GM12878 (cell line): ENCODE data around the gene SYT12. TPM values are rescaled to one million over a fixed set of nuclear protein-coding genes. Genes with fewer than 3 reads are reported as not detected.

Experiments used
- ATAC-seq: fragments of 200-7000 bp; cut with Tn5 transposase; 3 replicates; pipeline ENCODE4 v1.9.1; 2020; ENCODE audit warnings: mild to moderate bottlenecking, moderate library complexity
- BruUV-seq: library from RNA; stranded (reverse); fragments of 400-500 nt; replicated peaks from 2 replicates; lab custom pipeline; 2021; lab: Mats Ljungman, UMichigan
- CTCF ChIA-PET: fragments of 300-600 bp; sonication (Branson Sonifier 250); formaldehyde crosslinking; extraction: SDS; loops from one replicate; lab custom pipeline; 2021; ENCODE audit warnings: inconsistent platforms; lab: Yijun Ruan, JAX
- POLR2A ChIA-PET: fragments of 350-600 bp; formaldehyde crosslinking; extraction: SDS; loops from one replicate; lab custom pipeline; 2021; ENCODE audit warnings: inconsistent platforms; lab: Charles Lee
- RAD21 ChIA-PET: fragments of 300-600 bp; sonication (Branson Sonifier 250); formaldehyde crosslinking; loops from one replicate; lab custom pipeline; 2023; ENCODE audit warnings: antibody characterized with exemption; ENCODE audit not compliant: unreplicated experiment; lab: Charles Lee
- SMC1A ChIA-PET: fragments of 300-600 bp; sonication (Branson Sonifier 250); formaldehyde crosslinking; loops from one replicate; lab custom pipeline; 2023; ENCODE audit not compliant: unreplicated experiment, uncharacterized antibody; lab: Charles Lee
- DNase-seq: peaks from one replicate; pipeline ENCODE4 v3.0.0-alpha.2; 2011; ENCODE audit warnings: low read depth, low spot score
- FAIRE-seq: peaks from 3 replicates; lab custom pipeline; 2011; peaks lifted over from hg19 to GRCh38; lab: Jason Lieb, UNC
- H2AFZ ChIP-seq: 2 replicates; pipeline ENCODE4 v1.6.0; 2011; ENCODE audit warnings: low read depth, low read length, control low read depth; ENCODE audit not compliant: control insufficient read depth
- H3K27ac ChIP-seq: 2 replicates; pipeline ENCODE4 v1.5.1; 2011; ENCODE audit warnings: control low read depth; ENCODE audit not compliant: control insufficient read depth, insufficient read depth
- H3K27me3 ChIP-seq, 2 experiments: replicated peaks in 1 of 2; 2 replicates each; pipeline versions ENCODE4 v1.6.0 to v1.6.1; 2011; ENCODE audit warnings: low read length in 1 of 2; ENCODE audit not compliant: control insufficient read depth in 2 of 2, insufficient read depth in 2 of 2
- H3K36me3 ChIP-seq, 2 experiments: 2 replicates each; pipeline ENCODE4 v1.5.1; 2011; ENCODE audit warnings: low read length in 1 of 2; ENCODE audit not compliant: control insufficient read depth in 2 of 2, insufficient read depth in 2 of 2
- H3K4me1 ChIP-seq: 2 replicates; pipeline ENCODE4 v1.6.1; 2011; ENCODE audit warnings: mild to moderate bottlenecking, low read length, moderate library complexity, mixed read lengths; ENCODE audit not compliant: control insufficient read depth, insufficient read depth
- H3K4me2 ChIP-seq: 2 replicates; pipeline ENCODE4 v1.6.0; 2011; ENCODE audit warnings: control low read depth; ENCODE audit not compliant: control insufficient read depth, insufficient read depth
- H3K4me3 ChIP-seq: fragments of 200-600 bp; sonication (generic); 2 replicates; pipeline ENCODE4 v1.5.1; 2016
- H3K79me2 ChIP-seq: 2 replicates; pipeline ENCODE4 v1.6.0; 2011; ENCODE audit warnings: low read length; ENCODE audit not compliant: control insufficient read depth, insufficient read depth
- H3K9ac ChIP-seq: 2 replicates; pipeline ENCODE4 v1.8.0; 2011; ENCODE audit warnings: low read length, control low read depth, mixed read lengths; ENCODE audit not compliant: control insufficient read depth, insufficient read depth
- H3K9me3 ChIP-seq: replicated peaks from 3 replicates; pipeline ENCODE4 v1.5.1; 2011; ENCODE audit warnings: mild to moderate bottlenecking, low read length; ENCODE audit not compliant: control insufficient read depth, insufficient read depth
- H4K20me1 ChIP-seq: 2 replicates; pipeline ENCODE4 v1.6.0; 2011; ENCODE audit not compliant: control insufficient read depth, insufficient read depth
- CBX3 ChIP-seq: fragments of 200-600 bp; sonication (generic); IDR thresholded peaks from 2 replicates; pipeline ENCODE4 v1.6.1; 2016; ENCODE audit warnings: low read depth, borderline replicate concordance
- DPF2 ChIP-seq: fragments of 450-650 bp; IDR thresholded peaks from 2 replicates; pipeline ENCODE4 v1.6.1; 2017; ENCODE audit warnings: mild to moderate bottlenecking
- NRF1 ChIP-seq: conservative IDR thresholded peaks from 2 replicates; pipeline ENCODE4 v1.6.1; 2011; ENCODE audit warnings: mild to moderate bottlenecking, low read depth, low read length, improper control_type of control experiment
- POLR2AphosphoS5 ChIP-seq: IDR thresholded peaks from 2 replicates; pipeline ENCODE4 v1.6.1; 2011; ENCODE audit warnings: mild to moderate bottlenecking, low read length, inconsistent platforms
- RCOR1 ChIP-seq: conservative IDR thresholded peaks from 2 replicates; pipeline ENCODE4 v1.6.1; 2012; ENCODE audit warnings: low read depth, low read length, improper control_type of control experiment
- RELA ChIP-seq: fragments of 450-650 bp; IDR thresholded peaks from 2 replicates; pipeline ENCODE4 v1.8.0; 2014; ENCODE audit warnings: borderline replicate concordance; ENCODE audit not compliant: partially characterized antibody
- SIX5 ChIP-seq: IDR thresholded peaks from 2 replicates; pipeline ENCODE4 v1.6.1; 2011; ENCODE audit warnings: mild to moderate bottlenecking, low read depth, low read length, moderate library complexity; ENCODE audit not compliant: severe bottlenecking
- ZNF622 ChIP-seq: fragments of 450-650 bp; IDR thresholded peaks from 2 replicates; pipeline ENCODE4 v1.6.1; 2017; ENCODE audit warnings: mild to moderate bottlenecking, inconsistent platforms
- WGBS: methylation state at CpG from one replicate; pipeline ENCODE4 v1.1.6; 2016; ENCODE audit warnings: low lambda C conversion rate; ENCODE audit not compliant: insufficient replicate concordance, insufficient coverage; ENCODE audit errors: missing lambda C conversion rate; 5-methylcytosine and 5-hydroxymethylcytosine counted together
- in situ Hi-C: fragments of 300-500 bp; cut with MboI; formaldehyde crosslinking; loops from 9 replicates; pipeline ENCODE4 v1.14.3; 2018; ENCODE audit warnings: mixed read lengths
- intact Hi-C: fragments of 100-400 bp; cut with micrococcal nuclease; formaldehyde crosslinking; loops from one replicate; pipeline ENCODE4 v1.14.2; 2022; ENCODE audit not compliant: unreplicated experiment
- polyA plus RNA-seq, 11 experiments: library from polyadenylated mRNA; depleted of rRNA in 4 of 11; unstranded in 6 of 11; stranded (reverse) in 5 of 11; fragments of >200 nt; fragmentation: Nextera tagmentation in 4 of 11; fragmentation: Illumina TruSeq in 1 of 11; extraction: Ambion mirVana in 4 of 11; extraction: Trizol in 1 of 11; gene quantifications; 1 replicate in 1 of 11; 2 replicates in 10 of 11; pipeline versions ENCODE4 v1.2.1 to v1.2.3, GENCODE V29; 2011 to 2016; ENCODE audit warnings: inconsistent platforms in 2 of 11, missing spikeins in 2 of 11, low read depth in 1 of 11
- total RNA-seq, 4 experiments: library from RNA; depleted of rRNA in 3 of 4; stranded (reverse); fragments of >200 nt in 3 of 4; fragmentation: Illumina TruSeq in 1 of 4; extraction: Trizol in 1 of 4; gene quantifications; 2 replicates each; pipeline versions ENCODE4 v1.2.1 to v1.2.3, GENCODE V29; 2013 to 2021
- TF ChIP-seq, protein P1 (sequence below): IDR thresholded peaks from 2 replicates; pipeline ENCODE4 v1.6.1; 2012; ENCODE audit warnings: mild to moderate bottlenecking, low read depth, low read length
- TF ChIP-seq, protein P2 (sequence below): IDR thresholded peaks from 2 replicates; pipeline ENCODE4 v1.6.1; 2011; ENCODE audit warnings: low read depth, low read length, improper control_type of control experiment, borderline replicate concordance
- TF ChIP-seq, protein P3 (sequence below): fragments of 450-650 bp; formaldehyde crosslinking; IDR thresholded peaks from 2 replicates; pipeline ENCODE4 v1.5.0; 2022; ENCODE audit warnings: mild to moderate bottlenecking, missing genetic modification characterization

Gene SYT12
- total and polyA plus RNA-seq, 10 of the 15 experiments (the other 5 are each of a cell fraction or from before 2014, with no cell fraction given) = 0.02 to 2.3 (median 0.84) TPM; not detected in 1

DNA sequence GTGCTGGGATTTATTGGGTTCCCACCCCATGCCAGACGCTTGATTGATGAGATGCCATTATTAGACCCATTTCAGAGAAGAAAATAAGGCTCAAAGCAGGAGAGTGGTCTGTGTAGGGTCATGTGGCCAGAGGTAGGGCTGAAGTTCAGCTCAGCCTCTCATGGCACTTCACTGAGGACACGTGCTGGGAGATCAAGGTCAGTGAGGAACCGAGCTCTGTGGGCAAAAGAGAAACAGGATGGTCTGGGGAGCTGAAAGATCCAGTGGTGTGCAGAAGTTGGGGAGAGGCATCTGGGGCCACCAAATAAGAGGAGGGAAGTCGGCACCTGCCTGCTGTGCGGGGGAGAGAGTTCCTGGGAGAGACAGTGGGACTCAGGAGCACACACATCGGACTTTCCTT is 53.3 kb downstream of the SYT12 start:
- 93% methylated on average over 6 of the region's 6 CpGs for WGBS
- Histone ChIP-seq H3K4me2 (no peak overlapping the region), H4K20me1 (no peaks in the 10 kb centered on the region), H3K9ac (no peak overlapping the region), H3K36me3 (no peaks in the 10 kb centered on the region), H3K4me3 (no peak overlapping the region), H3K9me3 (no peaks in the 10 kb centered on the region), H3K79me2 (no peaks in the 10 kb centered on the region), H3K27me3 (no peaks in the 10 kb centered on the region), H2AFZ (no peak overlapping the region; the same call in 1 of the 2 replicates), H3K27ac (no peak overlapping the region; the same call in 1 of the 2 replicates), H3K4me1 (peaks cover 21% of the 10 kb centered on the region)
- ChIA-PET POLR2A (no interaction called here), CTCF (interaction anchor here (0.8 to 5.2 kb wide), 2 partner anchors 23 to 164 kb away, joined by 3 to 55 read pairs; no protein-coding TSS in a partner anchor), SMC1A (interaction anchor here (1.1 kb wide), 1 partner anchor 18 kb away, joined by 3 read pairs; no protein-coding TSS in a partner anchor), RAD21 (interaction anchor here (1.0 to 2.2 kb wide), 2 partner anchors 43 to 241 kb away, joined by 3 to 6 read pairs; partner anchors contain the start of gene KDM2A)
- no TSS peak for BruUV-seq
- no peak for FAIRE-seq
- no peak for DNase-seq
- in situ Hi-C loops = no loop called here
- ATAC-seq = peak; percentile 23; the same call in 1 of the 3 replicates
- TF ChIP-seq CBX3 (no peak), NRF1 (no peak), RCOR1 (no peak), ZNF622 (no peak), RELA (no peak), DPF2 (no peak), POLR2AphosphoS5 (no peak), SIX5 (no peak)
- TF ChIP-seq, protein P1, sequence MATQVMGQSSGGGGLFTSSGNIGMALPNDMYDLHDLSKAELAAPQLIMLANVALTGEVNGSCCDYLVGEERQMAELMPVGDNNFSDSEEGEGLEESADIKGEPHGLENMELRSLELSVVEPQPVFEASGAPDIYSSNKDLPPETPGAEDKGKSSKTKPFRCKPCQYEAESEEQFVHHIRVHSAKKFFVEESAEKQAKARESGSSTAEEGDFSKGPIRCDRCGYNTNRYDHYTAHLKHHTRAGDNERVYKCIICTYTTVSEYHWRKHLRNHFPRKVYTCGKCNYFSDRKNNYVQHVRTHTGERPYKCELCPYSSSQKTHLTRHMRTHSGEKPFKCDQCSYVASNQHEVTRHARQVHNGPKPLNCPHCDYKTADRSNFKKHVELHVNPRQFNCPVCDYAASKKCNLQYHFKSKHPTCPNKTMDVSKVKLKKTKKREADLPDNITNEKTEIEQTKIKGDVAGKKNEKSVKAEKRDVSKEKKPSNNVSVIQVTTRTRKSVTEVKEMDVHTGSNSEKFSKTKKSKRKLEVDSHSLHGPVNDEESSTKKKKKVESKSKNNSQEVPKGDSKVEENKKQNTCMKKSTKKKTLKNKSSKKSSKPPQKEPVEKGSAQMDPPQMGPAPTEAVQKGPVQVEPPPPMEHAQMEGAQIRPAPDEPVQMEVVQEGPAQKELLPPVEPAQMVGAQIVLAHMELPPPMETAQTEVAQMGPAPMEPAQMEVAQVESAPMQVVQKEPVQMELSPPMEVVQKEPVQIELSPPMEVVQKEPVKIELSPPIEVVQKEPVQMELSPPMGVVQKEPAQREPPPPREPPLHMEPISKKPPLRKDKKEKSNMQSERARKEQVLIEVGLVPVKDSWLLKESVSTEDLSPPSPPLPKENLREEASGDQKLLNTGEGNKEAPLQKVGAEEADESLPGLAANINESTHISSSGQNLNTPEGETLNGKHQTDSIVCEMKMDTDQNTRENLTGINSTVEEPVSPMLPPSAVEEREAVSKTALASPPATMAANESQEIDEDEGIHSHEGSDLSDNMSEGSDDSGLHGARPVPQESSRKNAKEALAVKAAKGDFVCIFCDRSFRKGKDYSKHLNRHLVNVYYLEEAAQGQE = no peak
- TF ChIP-seq, protein P2, sequence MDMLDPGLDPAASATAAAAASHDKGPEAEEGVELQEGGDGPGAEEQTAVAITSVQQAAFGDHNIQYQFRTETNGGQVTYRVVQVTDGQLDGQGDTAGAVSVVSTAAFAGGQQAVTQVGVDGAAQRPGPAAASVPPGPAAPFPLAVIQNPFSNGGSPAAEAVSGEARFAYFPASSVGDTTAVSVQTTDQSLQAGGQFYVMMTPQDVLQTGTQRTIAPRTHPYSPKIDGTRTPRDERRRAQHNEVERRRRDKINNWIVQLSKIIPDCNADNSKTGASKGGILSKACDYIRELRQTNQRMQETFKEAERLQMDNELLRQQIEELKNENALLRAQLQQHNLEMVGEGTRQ = no peak; the same call in 1 of the 2 replicates
- TF ChIP-seq, protein P3, sequence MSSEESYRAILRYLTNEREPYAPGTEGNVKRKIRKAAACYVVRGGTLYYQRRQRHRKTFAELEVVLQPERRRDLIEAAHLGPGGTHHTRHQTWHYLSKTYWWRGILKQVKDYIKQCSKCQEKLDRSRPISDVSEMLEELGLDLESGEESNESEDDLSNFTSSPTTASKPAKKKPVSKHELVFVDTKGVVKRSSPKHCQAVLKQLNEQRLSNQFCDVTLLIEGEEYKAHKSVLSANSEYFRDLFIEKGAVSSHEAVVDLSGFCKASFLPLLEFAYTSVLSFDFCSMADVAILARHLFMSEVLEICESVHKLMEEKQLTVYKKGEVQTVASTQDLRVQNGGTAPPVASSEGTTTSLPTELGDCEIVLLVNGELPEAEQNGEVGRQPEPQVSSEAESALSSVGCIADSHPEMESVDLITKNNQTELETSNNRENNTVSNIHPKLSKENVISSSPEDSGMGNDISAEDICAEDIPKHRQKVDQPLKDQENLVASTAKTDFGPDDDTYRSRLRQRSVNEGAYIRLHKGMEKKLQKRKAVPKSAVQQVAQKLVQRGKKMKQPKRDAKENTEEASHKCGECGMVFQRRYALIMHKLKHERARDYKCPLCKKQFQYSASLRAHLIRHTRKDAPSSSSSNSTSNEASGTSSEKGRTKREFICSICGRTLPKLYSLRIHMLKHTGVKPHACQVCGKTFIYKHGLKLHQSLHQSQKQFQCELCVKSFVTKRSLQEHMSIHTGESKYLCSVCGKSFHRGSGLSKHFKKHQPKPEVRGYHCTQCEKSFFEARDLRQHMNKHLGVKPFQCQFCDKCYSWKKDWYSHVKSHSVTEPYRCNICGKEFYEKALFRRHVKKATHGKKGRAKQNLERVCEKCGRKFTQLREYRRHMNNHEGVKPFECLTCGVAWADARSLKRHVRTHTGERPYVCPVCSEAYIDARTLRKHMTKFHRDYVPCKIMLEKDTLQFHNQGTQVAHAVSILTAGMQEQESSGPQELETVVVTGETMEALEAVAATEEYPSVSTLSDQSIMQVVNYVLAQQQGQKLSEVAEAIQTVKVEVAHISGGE (CRISPR knock-in tag) = no peak
- intact Hi-C loops = no loop called here
